ENCODE measurements around the gene RNPEPL1. TPM values are rescaled to one million over a fixed set of nuclear protein-coding genes. Genes with fewer than 3 reads are reported as not detected.

The RNPEPL1 gene
- total RNA-seq, 3 donors from 2014 or later: 76.4 to 119 (median 76.9) TPM

GRCh38 chr2:240585101-240585500 is 16.8 kb downstream of the RNPEPL1 start:
- intact Hi-C loops (cut with DNase I, micrococcal nuclease): no loop called here
- DNase-seq (peak in 2 of 3 donors; percentile 35 to 50), ATAC-seq (no peak)
- H3K4me1 ChIP-seq (ENCODE audit: low read depth): peaks cover 30% of the 10 kb centered on the region
- TF ChIP-seq CTCF (IDR thresholded peaks at IDR 0.05): no peak
- no peaks in the 10 kb centered on the region for H3K9me3 ChIP-seq
- no peak overlapping the region for H3K4me3 ChIP-seq
- H3K36me3 ChIP-seq (ENCODE audit: low read depth): no peaks in the 10 kb centered on the region

GRCh38 chr2:240585681-240586197 is 17.5 kb downstream of the RNPEPL1 start:
- peak in 2 of 3 donors; percentile 32 to 57 for DNase-seq
- Histone ChIP-seq H3K4me1 (ENCODE audit: low read depth) (peaks cover 26% of the 10 kb centered on the region), H3K9me3 (no peaks in the 10 kb centered on the region), H3K36me3 (ENCODE audit: low read depth) (no peaks in the 10 kb centered on the region), H3K4me3 (peak overlapping the region; percentile 86)
- no peak for TF ChIP-seq CTCF (IDR thresholded peaks at IDR 0.05)
- intact Hi-C loops (cut with DNase I, micrococcal nuclease): no loop called here
- no peak for ATAC-seq

GRCh38 chr2:240586198-240586918 is 18.1 kb downstream of the RNPEPL1 start, which contains the start of gene CAPN10:
TSS of gene CAPN10 (plus strand) at chr2:240586734. CDS start at chr2:240586912, 178 bp downstream.
- intact Hi-C loops (cut with DNase I, micrococcal nuclease): no loop called here

GRCh38 chr2:240586919-240587800 is 18.9 kb downstream of the RNPEPL1 start:
- intact Hi-C loops (cut with DNase I, micrococcal nuclease): no loop called here
- no peak for TF ChIP-seq CTCF (IDR thresholded peaks at IDR 0.05)
- H3K4me1 ChIP-seq (ENCODE audit: low read depth): peaks cover 26% of the 10 kb centered on the region
- H3K36me3 ChIP-seq (ENCODE audit: low read depth): no peaks in the 10 kb centered on the region
- H3K9me3 ChIP-seq: no peaks in the 10 kb centered on the region
- DNase-seq (peak; percentile 62 to 74 (median 72)), ATAC-seq (peak; percentile 49)
- peak overlapping the region; percentile 86 for H3K4me3 ChIP-seq

More at GRCh38 chr2:240586198-240586918, 18.1 kb downstream of the RNPEPL1 start, which contains the start of gene CAPN10:
- no peak for TF ChIP-seq CTCF (IDR thresholded peaks at IDR 0.05)
- peak; percentile 95 for ATAC-seq
- peak within 1 kb of the TSS; percentile 86 for H3K4me3 ChIP-seq
- DNase-seq: peak; percentile 98 to 99 (median 98)
- no peaks in the 10 kb centered on the region for H3K36me3 ChIP-seq (ENCODE audit: low read depth)
- H3K9me3 ChIP-seq: no peaks in the 10 kb centered on the region
- H3K4me1 ChIP-seq (ENCODE audit: low read depth): peaks cover 26% of the 10 kb centered on the region

- intact Hi-C loops (cut with DNase I, micrococcal nuclease): no loop called here
- Histone ChIP-seq H3K9me3 (no peaks in the 10 kb centered on the region), H3K4me3 (no peak overlapping the region), H3K4me1 (ENCODE audit: low read depth) (peaks cover 26% of the 10 kb centered on the region), H3K36me3 (ENCODE audit: low read depth) (no peaks in the 10 kb centered on the region)
- peak in 2 of 3 donors; percentile 10 to 20 for DNase-seq
- no peak for ATAC-seq
- TF ChIP-seq CTCF (IDR thresholded peaks at IDR 0.05): no peak
Observed at GRCh38 chr2:240588006-240588655, 19.8 kb downstream of the RNPEPL1 start.
